GM12878 (cell line): Measurements from ENCODE around the gene CNNM4. TPM values are rescaled to one million over a fixed set of nuclear protein-coding genes. Genes with fewer than 3 reads are reported as not detected.

Experiments
- ATAC-seq: fragments of 200-7000 bp; cut with Tn5 transposase; 3 replicates; pipeline ENCODE4 v1.9.1; 2020; ENCODE audit warnings: mild to moderate bottlenecking, moderate library complexity
- BruUV-seq: library from RNA; stranded (reverse); fragments of 400-500 nt; replicated peaks from 2 replicates; lab custom pipeline; 2021; lab: Mats Ljungman, UMichigan
- CTCF ChIA-PET: fragments of 300-600 bp; sonication (Branson Sonifier 250); formaldehyde crosslinking; extraction: SDS; loops from one replicate; lab custom pipeline; 2021; ENCODE audit warnings: inconsistent platforms; lab: Yijun Ruan, JAX
- POLR2A ChIA-PET: fragments of 350-600 bp; formaldehyde crosslinking; extraction: SDS; loops from one replicate; lab custom pipeline; 2021; ENCODE audit warnings: inconsistent platforms; lab: Charles Lee
- RAD21 ChIA-PET: fragments of 300-600 bp; sonication (Branson Sonifier 250); formaldehyde crosslinking; loops from one replicate; lab custom pipeline; 2023; ENCODE audit warnings: antibody characterized with exemption; ENCODE audit not compliant: unreplicated experiment; lab: Charles Lee
- SMC1A ChIA-PET: fragments of 300-600 bp; sonication (Branson Sonifier 250); formaldehyde crosslinking; loops from one replicate; lab custom pipeline; 2023; ENCODE audit not compliant: unreplicated experiment, uncharacterized antibody; lab: Charles Lee
- DNase-seq: peaks from one replicate; pipeline ENCODE4 v3.0.0-alpha.2; 2011; ENCODE audit warnings: low read depth, low spot score
- FAIRE-seq: peaks from 3 replicates; lab custom pipeline; 2011; peaks lifted over from hg19 to GRCh38; lab: Jason Lieb, UNC
- H2AFZ ChIP-seq: 2 replicates; pipeline ENCODE4 v1.6.0; 2011; ENCODE audit warnings: low read depth, low read length, control low read depth; ENCODE audit not compliant: control insufficient read depth
- H3K27ac ChIP-seq: 2 replicates; pipeline ENCODE4 v1.5.1; 2011; ENCODE audit warnings: control low read depth; ENCODE audit not compliant: control insufficient read depth, insufficient read depth
- H3K27me3 ChIP-seq, 2 experiments: replicated peaks in 1 of 2; 2 replicates each; pipeline versions ENCODE4 v1.6.0 to v1.6.1; 2011; ENCODE audit warnings: low read length in 1 of 2; ENCODE audit not compliant: control insufficient read depth in 2 of 2, insufficient read depth in 2 of 2
- H3K36me3 ChIP-seq, 2 experiments: 2 replicates each; pipeline ENCODE4 v1.5.1; 2011; ENCODE audit warnings: low read length in 1 of 2; ENCODE audit not compliant: control insufficient read depth in 2 of 2, insufficient read depth in 2 of 2
- H3K4me1 ChIP-seq: 2 replicates; pipeline ENCODE4 v1.6.1; 2011; ENCODE audit warnings: mild to moderate bottlenecking, low read length, moderate library complexity, mixed read lengths; ENCODE audit not compliant: control insufficient read depth, insufficient read depth
- H3K4me2 ChIP-seq: 2 replicates; pipeline ENCODE4 v1.6.0; 2011; ENCODE audit warnings: control low read depth; ENCODE audit not compliant: control insufficient read depth, insufficient read depth
- H3K4me3 ChIP-seq: fragments of 200-600 bp; sonication (generic); 2 replicates; pipeline ENCODE4 v1.5.1; 2016
- H3K79me2 ChIP-seq: 2 replicates; pipeline ENCODE4 v1.6.0; 2011; ENCODE audit warnings: low read length; ENCODE audit not compliant: control insufficient read depth, insufficient read depth
- H3K9ac ChIP-seq: 2 replicates; pipeline ENCODE4 v1.8.0; 2011; ENCODE audit warnings: low read length, control low read depth, mixed read lengths; ENCODE audit not compliant: control insufficient read depth, insufficient read depth
- H3K9me3 ChIP-seq: replicated peaks from 3 replicates; pipeline ENCODE4 v1.5.1; 2011; ENCODE audit warnings: mild to moderate bottlenecking, low read length; ENCODE audit not compliant: control insufficient read depth, insufficient read depth
- H4K20me1 ChIP-seq: 2 replicates; pipeline ENCODE4 v1.6.0; 2011; ENCODE audit not compliant: control insufficient read depth, insufficient read depth
- CTCF ChIP-seq, 3 experiments: IDR thresholded peaks in 2 of 3; conservative IDR thresholded peaks in 1 of 3; 2 replicates each; pipeline ENCODE4 v1.5.1; 2011; ENCODE audit warnings: low read depth in 3 of 3, low read length in 3 of 3, mild to moderate bottlenecking in 3 of 3, control low read depth in 2 of 3, moderate library complexity in 2 of 3, inconsistent platforms in 1 of 3, mixed read lengths in 1 of 3; ENCODE audit not compliant: control insufficient read depth in 2 of 3, insufficient read depth in 1 of 3; ENCODE audit errors: extremely low read depth in 1 of 3
- GABPA ChIP-seq: IDR thresholded peaks from 2 replicates; pipeline ENCODE4 v1.6.1; 2014; ENCODE audit warnings: antibody characterized with exemption, low read depth, mild to moderate bottlenecking, inconsistent platforms
- JUNB ChIP-seq: IDR thresholded peaks from 2 replicates; pipeline ENCODE4 v1.6.1; 2016; ENCODE audit warnings: antibody characterized with exemption, mild to moderate bottlenecking
- JUND ChIP-seq: IDR thresholded peaks from 2 replicates; pipeline ENCODE4 v1.6.1; 2012; ENCODE audit warnings: low read depth, mild to moderate bottlenecking, low read length, improper control_type of control experiment, moderate library complexity
- MLLT1 ChIP-seq: fragments of 450-650 bp; IDR thresholded peaks from 2 replicates; pipeline ENCODE4 v1.6.1; 2016; ENCODE audit warnings: mild to moderate bottlenecking
- NKRF ChIP-seq: fragments of 450-650 bp; conservative IDR thresholded peaks from 2 replicates; pipeline ENCODE4 v1.6.1; 2017; ENCODE audit warnings: mild to moderate bottlenecking, moderate library complexity
- NR2C2 ChIP-seq: IDR thresholded peaks from 2 replicates; pipeline ENCODE4 v1.6.1; 2011; ENCODE audit warnings: borderline replicate concordance, low read depth; ENCODE audit not compliant: control insufficient read depth, insufficient read length
- PRDM15 ChIP-seq: fragments of 450-650 bp; formaldehyde crosslinking; IDR thresholded peaks from 2 replicates; pipeline ENCODE4 v1.4.0; 2020; ENCODE audit warnings: mild to moderate bottlenecking, moderate library complexity
- SMARCA5 ChIP-seq: fragments of 450-650 bp; IDR thresholded peaks from 2 replicates; pipeline ENCODE4 v1.6.1; 2017; ENCODE audit warnings: mild to moderate bottlenecking
- STAT1 ChIP-seq: fragments of 450-650 bp; conservative IDR thresholded peaks from 2 replicates; pipeline ENCODE4 v1.6.1; 2014; ENCODE audit warnings: antibody characterized with exemption, mild to moderate bottlenecking
- TCF12 ChIP-seq: IDR thresholded peaks from 2 replicates; pipeline ENCODE4 v1.6.1; 2011; ENCODE audit warnings: low read depth, mild to moderate bottlenecking, low read length
- WGBS: methylation state at CpG from one replicate; pipeline ENCODE4 v1.1.6; 2016; ENCODE audit warnings: low lambda C conversion rate; ENCODE audit not compliant: insufficient replicate concordance, insufficient coverage; ENCODE audit errors: missing lambda C conversion rate; 5-methylcytosine and 5-hydroxymethylcytosine counted together
- in situ Hi-C: fragments of 300-500 bp; cut with MboI; formaldehyde crosslinking; loops from 9 replicates; pipeline ENCODE4 v1.14.3; 2018; ENCODE audit warnings: mixed read lengths
- intact Hi-C: fragments of 100-400 bp; cut with micrococcal nuclease; formaldehyde crosslinking; loops from one replicate; pipeline ENCODE4 v1.14.2; 2022; ENCODE audit not compliant: unreplicated experiment
- polyA plus RNA-seq, 11 experiments: library from polyadenylated mRNA; depleted of rRNA in 4 of 11; unstranded in 6 of 11; stranded (reverse) in 5 of 11; fragments of >200 nt; fragmentation: Nextera tagmentation in 4 of 11; fragmentation: Illumina TruSeq in 1 of 11; extraction: Ambion mirVana in 4 of 11; extraction: Trizol in 1 of 11; gene quantifications; 1 replicate in 1 of 11; 2 replicates in 10 of 11; pipeline versions ENCODE4 v1.2.1 to v1.2.3, GENCODE V29; 2011 to 2016; ENCODE audit warnings: inconsistent platforms in 2 of 11, missing spikeins in 2 of 11, low read depth in 1 of 11
- total RNA-seq, 4 experiments: library from RNA; depleted of rRNA in 3 of 4; stranded (reverse); fragments of >200 nt in 3 of 4; fragmentation: Illumina TruSeq in 1 of 4; extraction: Trizol in 1 of 4; gene quantifications; 2 replicates each; pipeline versions ENCODE4 v1.2.1 to v1.2.3, GENCODE V29; 2013 to 2021

Gene CNNM4
- total and polyA plus RNA-seq, 10 of the 15 experiments (the other 5 are each of a cell fraction or from before 2014, with no cell fraction given) = 2.4 to 13.8 (median 8.1) TPM

GRCh38 chr2:96759548-96759947, 1.2 kb upstream of the CNNM4 start:
- H3K9me3 ChIP-seq = no peaks in the 10 kb centered on the region
- FAIRE-seq (no peak), DNase-seq (no peak), ATAC-seq (no peak)
- TF ChIP-seq CTCF (IDR thresholded peaks at IDR 0.05 in 2 of 3, conservative IDR thresholded peaks at IDR 0.05 in 1 of 3; ENCODE audit: control insufficient read depth in 2 of 3, extremely low read depth in 1 of 3, insufficient read depth in 1 of 3, low read depth in 3 of 3, low read length in 3 of 3) = no peak
- no peak for TF ChIP-seq MLLT1
- no peak for TF ChIP-seq NKRF
- no peak for TF ChIP-seq STAT1
- no peak for TF ChIP-seq NR2C2
- no peak for TF ChIP-seq PRDM15
- no peak for TF ChIP-seq TCF12
- no peak for TF ChIP-seq GABPA
- no peak for TF ChIP-seq JUNB
- TF ChIP-seq SMARCA5 = no peak
- no peak for TF ChIP-seq JUND
- CTCF ChIA-PET = interaction anchor here (0.8 to 7.5 kb wide), 5 partner anchors 17 to 122 kb away, joined by 4 to 153 read pairs (median 6); partner anchors contain the start of gene KANSL3
- in situ Hi-C loops (no loop called here), intact Hi-C loops (no loop called here)
- peak overlapping the region; percentile 54 for H2AFZ ChIP-seq
- 99% methylated on average over 4 of the region's 4 CpGs for WGBS
- H3K79me2 ChIP-seq = peaks cover 38% of the 10 kb centered on the region
- no peaks in the 10 kb centered on the region for H4K20me1 ChIP-seq
- H3K9ac ChIP-seq = no peak overlapping the region
- SMC1A ChIA-PET = interaction anchor here (1.1 kb wide), 1 partner anchor 24 kb away, joined by 3 read pairs; no protein-coding TSS in a partner anchor
- H3K4me1 ChIP-seq = peaks cover 8% of the 10 kb centered on the region
- H3K36me3 ChIP-seq = no peaks in the 10 kb centered on the region
- POLR2A ChIA-PET = interaction anchor here (1.0 to 7.5 kb wide), 4 partner anchors 15 to 115 kb away, joined by 3 to 88 read pairs (median 6); partner anchors contain the start of gene ANKRD39
- RAD21 ChIA-PET = interaction anchor here (1.0 to 6.4 kb wide), 3 partner anchors 15 to 156 kb away, joined by 3 to 92 read pairs (median 3); no protein-coding TSS in a partner anchor
- no peaks in the 10 kb centered on the region for H3K27me3 ChIP-seq
- no peak overlapping the region for H3K27ac ChIP-seq
- no TSS peak for BruUV-seq
- no peak overlapping the region for H3K4me3 ChIP-seq
- no peak overlapping the region for H3K4me2 ChIP-seq
